OCI-M2 (cell line): ENCODE measurements around the gene SVIL.
"Not testable (repeated sequence)": the region's sequence is repeated elsewhere in the genome, so short reads cannot be mapped to it uniquely, and the experiment has no call there.

ENCODE experiments used
- DNase-seq: peaks from one replicate; lab custom pipeline; 2025; ENCODE audit not compliant: unreplicated experiment; lab: John Stamatoyannopoulos, UW

SVIL gene

DNA sequence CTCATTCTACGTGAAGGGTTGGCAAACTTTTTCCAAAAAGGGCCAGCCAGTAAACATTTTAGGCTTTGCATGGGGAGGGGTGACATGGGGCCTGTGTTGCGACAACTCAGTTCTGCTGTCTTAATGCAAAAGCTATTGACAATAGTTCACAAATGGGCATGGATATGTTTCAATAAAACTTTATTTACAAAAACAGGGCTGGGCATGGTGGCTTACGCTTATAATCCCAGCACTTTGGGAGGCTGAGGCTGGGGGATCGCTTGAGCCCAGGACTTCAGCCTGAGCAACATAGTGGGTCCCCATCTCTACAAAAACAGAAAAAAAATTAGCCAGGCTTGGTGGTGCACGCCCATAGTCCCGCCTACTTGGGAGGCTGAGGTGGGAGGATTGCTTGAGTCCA, 141.1 kb downstream of the SVIL start:
- no peak for DNase-seq

DNA sequence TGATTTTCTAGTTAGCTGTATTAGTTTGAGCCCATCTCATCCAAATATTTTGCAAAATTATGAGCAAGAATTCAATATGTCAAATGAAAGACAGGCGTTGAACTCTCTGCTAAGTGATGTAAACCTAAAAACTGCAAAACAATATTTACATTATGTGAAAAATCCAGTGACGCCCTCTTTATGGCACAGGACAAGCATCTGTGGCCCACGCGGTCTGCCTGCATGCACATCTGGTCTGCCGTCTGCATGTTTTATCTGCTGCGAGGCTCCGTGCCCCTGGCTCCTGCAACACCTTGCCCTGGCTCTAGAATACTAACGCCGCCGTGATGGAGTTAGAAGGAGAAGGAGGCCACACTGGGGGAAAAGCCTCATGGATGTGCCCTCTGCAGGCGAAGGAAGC, 142.0 kb downstream of the SVIL start:
- DNase-seq, result no peak

DNA sequence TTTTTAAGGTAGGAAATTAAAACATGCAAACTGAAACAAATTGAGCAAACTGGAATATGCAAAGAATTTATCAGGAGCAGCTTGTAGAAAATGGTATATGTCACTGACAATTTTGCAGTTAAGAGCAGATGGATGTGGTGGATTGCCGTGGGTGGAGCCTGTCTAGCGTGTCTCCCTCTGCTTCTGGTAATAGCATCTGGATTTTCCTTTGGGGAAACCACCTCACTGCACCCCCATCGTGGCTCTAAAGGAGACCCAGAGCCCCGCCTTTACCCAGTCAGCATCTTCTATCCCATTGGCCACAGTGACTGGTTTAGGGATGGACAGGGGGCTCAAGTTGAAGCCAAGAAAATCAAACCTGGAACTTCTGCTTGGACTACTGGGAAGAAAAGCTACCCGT, 142.9 kb downstream of the SVIL start:
- no peak for DNase-seq

DNA sequence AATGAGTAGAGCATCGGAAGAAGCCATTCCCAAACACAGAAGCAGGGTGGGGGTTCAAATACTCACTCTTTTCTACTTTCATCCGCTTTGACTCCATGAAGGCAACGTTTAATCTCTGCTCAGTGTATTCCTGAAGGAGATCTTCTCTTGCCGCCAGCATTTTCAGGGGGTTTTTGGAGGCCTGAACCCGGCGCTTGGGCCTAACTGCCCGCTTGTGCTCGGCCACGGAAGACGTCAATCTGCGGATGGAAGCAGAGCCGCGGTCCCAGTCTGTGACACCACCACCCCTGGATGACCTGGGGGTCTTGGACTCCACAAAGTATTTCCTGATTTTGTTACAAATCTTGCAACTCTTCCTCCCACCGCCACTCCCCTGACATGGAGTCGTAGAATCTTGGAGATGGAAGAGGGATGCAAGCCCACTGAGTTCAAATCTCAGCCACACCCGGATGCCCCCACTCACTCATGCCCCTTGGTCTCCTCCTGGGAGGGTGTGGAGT, 143.9 kb downstream of the SVIL start:
- not testable (repeated sequence) for DNase-seq

DNA sequence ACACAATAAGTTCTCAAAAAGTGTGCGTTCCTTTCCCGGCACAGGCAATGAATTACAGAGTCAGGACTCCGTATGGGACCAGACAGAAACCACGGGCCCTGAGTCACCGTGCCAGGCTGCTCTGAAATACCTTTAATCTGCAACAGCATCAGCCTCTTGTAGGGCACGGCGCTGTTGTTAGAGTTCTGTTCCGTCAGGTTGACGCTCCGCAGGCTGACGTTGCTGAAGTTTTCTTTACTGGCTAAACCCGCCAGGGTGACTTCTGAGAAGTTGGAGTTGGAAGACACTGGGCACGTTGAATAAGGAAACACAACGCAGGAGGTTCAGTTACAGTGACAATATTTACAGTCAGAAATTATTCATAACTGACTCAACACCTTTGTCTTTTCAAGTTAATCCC, 146.3 kb downstream of the SVIL start:
- DNase-seq, result not testable (repeated sequence)

DNA sequence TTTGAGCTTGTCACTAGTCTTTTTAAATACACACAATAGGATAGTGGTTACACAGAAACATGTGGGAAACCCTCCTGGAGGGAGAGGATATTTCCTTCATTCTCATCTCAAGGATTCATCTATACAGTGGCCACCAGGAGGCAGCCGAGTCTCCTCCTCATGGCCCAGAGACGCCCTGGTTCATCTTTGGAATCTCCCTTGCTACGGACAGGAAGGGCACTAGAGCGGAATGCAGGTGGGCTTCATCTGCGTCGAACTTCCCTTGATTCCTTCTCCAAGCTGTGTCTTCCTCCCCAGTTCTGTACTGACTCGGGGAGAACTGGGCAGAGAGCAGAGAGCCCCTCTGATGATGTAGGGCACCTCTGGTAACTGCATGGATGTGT, 146.9 kb downstream of the SVIL start:
- not testable (repeated sequence) for DNase-seq

DNA sequence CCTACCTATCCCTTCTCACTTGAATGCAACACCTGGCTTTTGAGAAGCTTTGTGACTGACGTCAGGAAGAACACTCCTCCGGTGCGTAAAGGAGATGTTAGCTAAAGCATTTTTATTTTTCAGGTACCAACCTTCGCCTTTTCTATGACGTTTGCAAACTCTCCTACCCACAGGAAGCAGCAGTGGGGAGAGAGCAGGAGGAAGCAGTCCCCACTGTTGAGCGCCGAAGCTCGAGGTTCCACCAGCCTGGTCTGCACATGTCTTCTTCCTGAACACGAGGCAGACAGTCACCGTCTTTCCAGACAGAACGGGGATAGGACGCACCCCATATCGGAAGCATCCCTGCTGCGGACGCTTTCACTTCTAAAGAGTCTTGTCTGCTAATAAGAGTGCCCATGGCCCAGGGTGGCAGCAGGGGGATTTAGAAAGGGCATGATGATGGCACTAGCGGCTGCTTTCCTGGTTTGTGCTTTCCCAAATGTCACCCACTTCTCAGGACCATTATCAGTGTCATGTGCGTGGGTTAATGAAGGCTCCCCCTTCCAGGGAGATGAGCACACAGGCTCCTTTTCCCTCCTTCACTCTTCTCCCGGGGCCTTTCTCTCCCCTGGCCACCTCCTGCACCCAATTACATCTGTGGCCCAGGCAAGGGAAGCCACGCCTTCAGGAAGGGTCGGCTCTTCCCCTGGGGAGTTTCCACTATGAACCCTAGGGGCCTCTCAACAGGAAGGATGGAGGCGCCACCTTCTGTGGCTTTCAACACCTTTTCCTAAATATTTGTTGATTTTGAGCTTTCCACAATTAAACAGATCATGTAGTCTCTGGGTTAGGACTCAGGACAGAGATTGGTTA, 147.5 kb downstream of the SVIL start:
- DNase-seq, result not testable (repeated sequence)

DNA sequence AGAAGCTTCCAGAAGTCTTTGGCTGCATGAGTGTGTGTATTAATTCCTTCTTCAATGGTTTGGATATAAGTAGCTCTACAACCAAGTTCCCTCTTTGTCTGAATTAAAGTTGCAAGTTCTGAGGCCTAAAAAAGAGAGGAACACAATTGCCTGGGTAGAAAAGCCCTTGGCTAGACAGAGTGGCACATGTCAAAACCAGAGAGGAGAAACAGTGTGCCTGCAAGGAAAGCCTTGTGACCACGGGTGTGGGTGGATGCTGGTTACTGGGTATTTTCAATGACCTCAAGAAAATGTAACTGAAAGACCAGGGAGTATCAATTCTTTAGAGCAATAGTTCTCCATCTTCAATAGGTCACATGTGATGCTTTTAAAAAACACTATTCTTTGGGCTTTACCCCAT, 148.3 kb downstream of the SVIL start:
- DNase-seq, result no peak

DNA sequence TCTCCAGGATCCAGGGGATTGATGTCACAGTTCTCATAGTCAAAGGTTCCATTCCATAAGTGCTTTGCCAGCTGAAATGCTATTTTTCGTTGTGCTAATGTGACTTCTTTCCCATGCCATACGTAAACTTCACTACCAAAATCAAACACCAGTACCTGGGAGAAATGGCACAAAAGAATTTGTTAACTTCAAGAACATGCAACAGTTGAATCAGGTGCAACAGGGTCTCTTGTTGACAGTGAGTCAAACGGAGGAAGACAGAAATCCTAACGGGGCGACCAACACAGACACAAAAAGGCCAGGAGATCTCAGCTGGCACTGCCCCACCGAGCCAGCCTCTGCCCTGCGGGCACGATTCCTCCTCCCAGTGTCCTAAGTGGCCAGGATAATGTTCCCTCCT, 150.1 kb downstream of the SVIL start:
- DNase-seq, result not testable (repeated sequence)

DNA sequence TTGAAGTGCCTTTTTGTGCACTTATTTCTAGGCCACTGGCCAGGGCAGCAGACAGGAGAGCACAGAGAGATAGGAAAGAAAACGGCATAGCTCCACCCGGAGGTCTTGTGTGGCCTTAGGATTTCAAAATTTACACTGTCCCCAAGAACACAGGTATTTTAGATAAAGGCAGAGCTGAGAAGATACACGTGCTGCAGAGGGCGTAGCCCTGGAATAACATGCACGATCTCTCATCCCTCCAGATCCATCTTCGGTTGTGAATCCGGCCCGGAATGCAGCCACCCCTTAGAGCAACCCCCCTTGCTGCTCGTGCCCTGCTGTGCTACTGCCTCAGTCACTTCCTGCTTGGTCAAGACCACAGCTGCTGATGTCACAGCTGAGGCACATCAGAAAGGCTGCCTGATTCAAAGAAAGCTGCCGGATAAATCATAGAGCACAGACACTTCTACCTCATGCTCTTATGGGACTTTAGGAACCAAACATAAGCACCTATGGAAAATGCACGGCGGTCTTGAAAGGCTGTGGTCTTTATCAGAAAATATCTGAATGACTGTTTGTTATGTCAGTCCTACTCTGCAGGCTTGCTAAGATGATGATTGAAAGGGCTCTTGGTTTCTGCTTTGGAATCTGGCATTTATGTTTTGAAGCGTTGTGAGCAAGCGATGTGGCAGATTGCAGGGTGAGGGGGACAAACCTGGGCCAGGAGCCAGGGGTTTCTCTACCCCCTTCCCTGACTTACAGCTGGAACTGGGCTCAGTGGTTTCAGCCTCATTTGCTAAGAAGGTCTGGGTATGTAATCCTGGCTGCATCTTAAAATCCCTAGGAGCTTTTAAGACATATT, 152.0 kb downstream of the SVIL start:
- DNase-seq, result no peak

DNA sequence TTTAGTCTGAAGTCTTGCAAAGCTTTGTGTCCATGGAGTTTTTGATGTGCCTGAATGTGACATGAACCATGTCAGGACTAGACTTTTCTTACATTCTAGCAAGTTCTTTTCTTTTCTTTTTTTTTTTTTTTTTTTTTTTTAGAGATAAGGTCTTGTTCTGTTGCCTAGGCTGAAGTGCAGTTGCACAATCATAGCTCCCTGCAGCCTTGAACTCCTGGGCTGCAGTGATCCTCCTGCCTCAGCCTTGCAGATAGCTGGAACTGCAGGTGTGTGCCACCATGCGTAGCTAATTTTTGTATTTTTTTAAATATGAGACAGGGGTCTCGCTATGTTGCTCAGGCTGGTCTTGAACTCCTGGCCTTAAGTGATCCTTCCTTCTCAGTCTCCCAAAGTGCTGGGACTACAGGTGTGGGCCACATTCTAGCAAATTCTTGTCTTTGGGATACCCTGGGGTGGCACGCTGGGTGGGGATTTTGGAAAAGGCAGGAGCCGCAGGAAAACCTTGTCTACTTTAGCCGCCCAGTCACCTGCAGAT, 152.8 kb downstream of the SVIL start:
- DNase-seq, result no peak

DNA sequence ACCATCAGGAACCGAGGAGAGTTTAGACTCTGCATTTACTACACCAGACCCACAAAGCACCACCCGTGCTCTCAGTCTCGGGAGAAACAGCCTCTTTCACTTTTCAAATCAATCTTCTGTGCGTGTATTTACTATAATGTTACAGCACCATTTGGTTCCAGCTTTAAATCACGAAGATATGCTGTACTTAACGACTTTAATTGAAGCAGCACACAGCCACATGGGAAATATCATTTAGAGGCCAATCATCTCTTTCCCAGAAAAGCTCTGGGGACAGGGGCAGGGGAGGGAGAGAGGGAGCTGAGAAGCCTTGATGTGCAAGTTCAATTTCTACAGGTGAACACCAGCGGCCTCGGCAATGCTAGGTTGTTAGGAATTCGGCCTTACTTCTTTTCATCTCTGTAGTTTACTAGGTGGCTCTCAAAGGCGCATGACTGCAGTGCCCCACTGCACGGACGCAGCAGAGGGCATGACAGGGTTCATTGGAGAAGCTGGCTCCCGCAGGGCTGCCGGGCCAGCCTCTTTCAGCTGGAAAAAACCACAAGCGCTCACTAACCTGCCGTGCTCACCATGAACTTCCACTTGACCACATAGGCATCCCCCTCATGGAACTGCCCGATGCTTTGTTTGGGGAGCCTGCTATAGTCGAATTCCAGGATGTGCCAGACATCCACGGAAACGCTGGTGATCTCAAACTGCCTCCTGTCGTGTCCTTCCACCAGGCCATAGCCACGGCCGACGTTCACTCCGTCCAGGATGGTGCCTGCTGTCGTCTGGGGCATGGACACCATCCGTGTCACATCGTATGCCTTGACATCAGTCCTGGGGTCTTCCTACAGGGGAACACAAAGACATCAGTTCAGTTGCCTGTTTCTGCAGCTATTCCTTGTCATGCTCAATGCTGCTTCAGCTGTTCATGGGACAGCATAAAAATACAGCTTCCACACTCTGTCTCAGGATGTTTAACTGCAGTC, 154.5 kb downstream of the SVIL start:
- no peak for DNase-seq

DNA sequence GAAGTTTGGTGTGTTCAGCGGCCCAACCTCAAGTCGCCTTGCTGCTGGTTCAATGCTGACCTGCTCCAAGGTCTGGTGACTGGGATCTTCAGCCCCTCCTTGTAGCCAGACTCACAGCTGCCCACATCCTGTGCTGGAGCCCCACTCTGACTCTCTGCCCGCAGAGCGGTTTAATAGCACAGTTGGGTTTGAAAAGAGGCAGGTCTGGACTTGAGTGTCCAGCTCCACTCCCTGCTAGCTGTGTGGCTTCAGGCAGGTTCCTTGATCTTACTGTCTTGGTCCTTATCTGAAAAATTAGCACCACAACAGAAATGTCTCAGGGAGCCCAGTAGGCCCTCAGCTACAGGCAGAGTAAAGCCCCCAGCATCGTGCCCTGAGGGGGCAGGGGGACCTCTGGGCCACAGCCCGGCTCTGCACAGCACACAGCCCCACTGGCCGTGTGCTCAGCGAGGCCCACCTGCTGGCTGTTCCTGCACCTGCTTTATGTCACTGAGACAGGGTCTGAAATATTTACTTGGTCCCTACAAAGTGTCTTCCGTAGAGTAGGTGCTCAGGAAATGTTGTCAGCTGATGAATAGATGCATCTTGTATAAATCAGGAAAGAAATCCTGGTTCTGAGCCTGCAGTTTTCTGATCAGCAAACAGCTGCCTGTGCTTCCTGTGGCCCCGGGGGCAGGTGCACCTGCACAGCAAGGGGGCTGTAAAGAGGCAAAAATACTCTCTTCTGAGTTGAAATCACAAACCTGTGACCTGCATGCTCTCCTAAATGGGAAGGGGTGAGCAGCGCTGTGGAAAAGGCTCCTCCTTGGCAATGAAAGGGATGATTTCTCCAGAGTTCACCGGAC, 155.5 kb downstream of the SVIL start:
- DNase-seq, result no peak

DNA sequence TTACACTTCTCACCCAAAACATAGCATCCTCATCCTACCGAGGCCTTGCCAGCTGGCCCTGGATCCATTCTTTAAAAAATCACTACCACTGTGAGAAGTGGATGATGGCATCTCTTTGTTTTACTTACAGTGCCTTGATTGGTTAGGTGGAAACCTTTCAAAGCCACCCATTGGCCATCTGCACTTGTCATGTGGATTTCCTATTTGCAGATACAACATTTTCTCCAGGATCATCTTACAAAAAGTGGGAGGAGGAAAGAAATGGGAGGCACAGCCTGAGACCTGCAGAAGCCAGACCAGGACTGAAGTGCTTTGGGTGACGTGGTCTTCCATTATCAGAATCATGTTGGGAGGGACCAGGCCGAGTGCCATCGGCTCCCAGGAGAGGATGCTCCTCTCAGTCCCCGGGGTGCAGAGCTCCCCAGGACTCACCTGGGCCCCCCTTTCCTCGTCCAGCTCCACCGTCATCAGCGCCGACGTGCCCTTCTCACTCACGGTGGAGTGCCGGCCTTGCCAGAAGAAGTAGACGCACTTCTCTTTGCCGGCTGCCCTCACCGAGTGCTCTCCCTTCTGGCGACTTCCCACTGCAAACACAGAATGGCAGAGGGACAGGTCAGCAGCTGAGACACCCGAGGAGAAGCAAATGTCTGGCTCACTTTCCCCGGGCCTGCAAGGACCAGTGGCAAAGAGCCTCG, 161.2 kb downstream of the SVIL start:
- DNase-seq, result no peak

DNA sequence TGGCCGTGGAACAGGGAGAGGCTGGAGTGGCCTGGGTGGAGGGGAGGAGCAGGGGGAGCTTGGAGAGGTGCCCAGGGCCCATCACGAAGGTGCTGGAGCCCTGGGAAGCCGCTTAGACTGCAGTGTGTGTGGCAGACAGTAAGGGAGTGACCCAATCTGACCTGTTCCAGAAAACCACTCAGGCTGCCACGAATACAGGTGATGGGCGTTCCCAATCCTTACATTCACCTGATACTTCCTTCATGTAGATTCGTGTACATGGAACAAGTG, 161.7 kb downstream of the SVIL start:
- DNase-seq, result no peak

DNA sequence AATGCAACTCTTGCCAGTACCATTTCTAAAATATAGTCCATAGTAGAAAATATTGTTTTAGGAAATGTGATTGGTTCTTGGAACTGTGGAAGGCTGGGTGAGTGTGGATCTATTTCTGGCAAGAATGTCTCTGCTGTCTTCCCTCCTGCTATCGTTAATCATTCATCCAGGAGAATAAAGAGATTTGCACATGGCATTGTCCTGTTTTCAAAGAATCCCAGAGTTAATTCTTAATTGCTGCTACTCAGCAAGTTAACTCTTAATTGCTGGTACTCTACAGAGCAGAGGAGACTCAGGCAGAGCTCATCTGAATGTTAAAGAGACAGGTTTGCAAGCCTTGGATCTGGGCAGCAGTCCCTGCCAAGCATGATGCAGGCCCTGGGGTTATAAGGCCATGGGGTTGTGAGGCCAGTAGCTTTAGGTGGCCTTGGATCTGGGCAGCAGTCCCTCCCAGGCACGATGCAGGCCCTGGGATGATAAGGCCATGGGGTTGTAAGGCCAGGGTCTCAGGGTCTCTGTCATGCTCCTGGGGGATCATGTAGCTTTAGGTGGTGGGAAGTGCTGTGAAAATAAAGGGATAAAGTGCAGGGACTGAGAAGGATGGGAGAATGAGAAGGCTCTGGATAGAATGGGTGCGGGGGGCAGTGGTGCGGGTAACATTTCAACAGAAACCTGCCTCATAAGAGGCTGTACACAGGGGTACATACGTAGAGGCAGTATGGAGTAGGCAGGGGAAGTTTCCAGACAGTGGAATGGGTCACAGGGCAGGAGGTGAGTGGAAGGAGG, 162.3 kb downstream of the SVIL start:
- no peak for DNase-seq

DNA sequence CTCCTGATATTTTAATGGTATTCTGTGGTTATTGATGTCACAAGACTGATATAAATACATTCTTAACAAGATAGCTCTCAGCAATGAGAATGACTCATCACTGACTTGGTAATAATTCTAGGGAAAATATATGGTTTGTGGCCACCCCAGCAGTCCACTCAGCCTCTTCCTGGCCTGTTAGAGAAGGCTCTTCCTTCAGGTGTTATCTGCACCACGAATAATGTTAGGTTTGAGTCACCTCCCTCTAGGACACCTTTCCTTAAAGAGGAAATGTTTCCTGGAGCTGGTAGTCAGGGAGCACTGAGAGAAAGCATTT, 163.3 kb downstream of the SVIL start:
- DNase-seq, result no peak

DNA sequence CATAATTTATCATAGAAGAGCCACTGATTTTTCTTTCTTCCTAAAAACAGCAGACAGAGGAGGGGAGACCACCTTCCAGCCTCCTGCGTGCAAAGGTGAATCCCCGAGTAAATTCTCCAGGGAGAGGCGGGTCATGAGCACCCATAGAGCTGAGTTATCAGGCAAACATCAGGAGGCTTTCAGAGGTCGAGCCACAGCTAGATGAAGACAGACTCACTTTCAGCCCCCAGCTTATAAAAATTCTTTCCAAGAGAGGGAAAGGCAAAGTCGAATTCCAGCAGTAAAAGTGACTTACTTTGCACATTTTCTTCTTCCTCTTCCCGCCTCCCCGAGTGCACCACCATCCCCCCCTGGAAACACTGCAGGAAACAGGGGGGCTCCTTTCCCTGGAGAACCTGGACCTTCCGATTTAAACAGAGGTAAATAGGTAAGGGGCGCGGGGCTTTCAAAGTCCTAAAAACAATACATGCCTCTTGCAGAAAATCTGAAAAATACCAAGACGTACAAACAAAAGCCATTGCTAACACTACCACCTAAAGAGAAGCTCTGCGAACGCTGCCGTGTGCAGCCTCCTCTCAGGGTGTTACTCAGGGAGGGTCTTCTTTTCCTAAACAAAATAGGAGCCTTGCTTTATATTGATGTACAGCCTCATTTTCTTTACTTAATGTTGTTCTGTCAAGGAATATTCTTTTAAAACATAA, 163.8 kb downstream of the SVIL start:
- DNase-seq, result no peak
